Peyer's patch (tissue), 4 donors: ENCODE data around the gene TBXA2R.
"Not testable (repeated sequence)": the region's sequence is repeated elsewhere in the genome, so short reads cannot be mapped to it uniquely, and the experiment has no call there.

Experiments used
- CTCF ChIP-seq, 6 experiments: fragments of 450-650 bp in 4 of 6; fragments of 200-600 bp in 2 of 6; sonication (generic) in 1 of 6; IDR thresholded peaks; one replicate each; pipeline ENCODE4 v1.5.1; 2017 to 2019; ENCODE audit warnings: antibody characterized with exemption in 6 of 6, mild to moderate bottlenecking in 3 of 6, moderate library complexity in 1 of 6
- POLR2A ChIP-seq, 2 donors: fragments of 450-650 bp; IDR thresholded peaks; one replicate each; pipeline ENCODE4 v1.5.1; 2017; ENCODE audit warnings: antibody characterized with exemption in 2 of 2, mild to moderate bottlenecking in 2 of 2, moderate library complexity in 2 of 2

GRCh38 chr19:3628766-3629165 is 22.1 kb upstream of the TBXA2R start:
- TF ChIP-seq CTCF, POLR2A (IDR thresholded peaks at IDR 0.05): not testable (repeated sequence)
